Mucosa of gallbladder (tissue), 1 donor: ENCODE measurements around the gene XRRA1. TPM values are rescaled to one million over a fixed set of nuclear protein-coding genes. Genes with fewer than 3 reads are reported as not detected.
A peak's percentile ranks its signal among the peaks of the same experiment; 100 is the strongest.
"Not testable (repeated sequence)": the region's sequence is repeated elsewhere in the genome, so short reads cannot be mapped to it uniquely, and the experiment has no call there.

ENCODE experiments used
- DNase-seq: peaks from one replicate; pipeline ENCODE4 v3.0.0-alpha.2; 2020; ENCODE audit warnings: low spot score
- total RNA-seq: library from RNA; stranded (reverse); gene quantifications from one replicate; pipeline ENCODE4 v1.2.1, GENCODE V29; 2021
- donor health status: DM: no; HTN: no; CAD: no.

Gene XRRA1, protein sequence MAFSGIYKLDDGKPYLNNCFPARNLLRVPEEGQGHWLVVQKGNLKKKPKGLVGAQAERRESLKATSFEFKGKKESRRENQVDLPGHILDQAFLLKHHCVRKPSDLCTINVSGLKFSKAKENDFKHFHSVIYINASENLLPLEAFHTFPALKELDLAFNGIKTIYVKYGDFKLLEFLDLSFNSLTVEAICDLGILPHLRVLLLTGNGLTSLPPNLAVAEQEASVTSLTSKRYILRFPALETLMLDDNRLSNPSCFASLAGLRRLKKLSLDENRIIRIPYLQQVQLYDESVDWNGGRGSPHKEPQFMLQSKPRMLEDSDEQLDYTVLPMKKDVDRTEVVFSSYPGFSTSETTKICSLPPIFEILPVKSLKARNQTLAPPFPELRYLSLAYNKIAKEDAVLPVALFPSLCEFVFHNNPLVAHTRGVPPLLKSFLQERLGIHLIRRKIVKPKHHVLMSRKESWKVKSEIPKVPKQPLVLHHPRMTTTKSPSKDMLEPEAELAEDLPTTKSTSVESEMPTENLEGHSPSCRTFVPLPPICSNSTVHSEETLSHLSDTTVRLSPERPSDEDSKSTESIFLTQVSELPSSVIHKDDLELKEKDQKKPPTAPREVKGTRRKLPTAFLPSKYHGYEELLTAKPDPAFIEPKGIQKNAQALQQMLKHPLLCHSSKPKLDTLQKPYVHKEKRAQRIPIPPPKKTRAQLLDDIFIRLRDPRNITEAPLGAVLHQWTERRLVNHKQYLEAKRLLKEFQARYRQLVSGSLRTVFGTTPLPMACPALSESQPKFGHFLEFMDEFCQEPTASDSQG
- total RNA-seq, result 16.2 TPM

DNA sequence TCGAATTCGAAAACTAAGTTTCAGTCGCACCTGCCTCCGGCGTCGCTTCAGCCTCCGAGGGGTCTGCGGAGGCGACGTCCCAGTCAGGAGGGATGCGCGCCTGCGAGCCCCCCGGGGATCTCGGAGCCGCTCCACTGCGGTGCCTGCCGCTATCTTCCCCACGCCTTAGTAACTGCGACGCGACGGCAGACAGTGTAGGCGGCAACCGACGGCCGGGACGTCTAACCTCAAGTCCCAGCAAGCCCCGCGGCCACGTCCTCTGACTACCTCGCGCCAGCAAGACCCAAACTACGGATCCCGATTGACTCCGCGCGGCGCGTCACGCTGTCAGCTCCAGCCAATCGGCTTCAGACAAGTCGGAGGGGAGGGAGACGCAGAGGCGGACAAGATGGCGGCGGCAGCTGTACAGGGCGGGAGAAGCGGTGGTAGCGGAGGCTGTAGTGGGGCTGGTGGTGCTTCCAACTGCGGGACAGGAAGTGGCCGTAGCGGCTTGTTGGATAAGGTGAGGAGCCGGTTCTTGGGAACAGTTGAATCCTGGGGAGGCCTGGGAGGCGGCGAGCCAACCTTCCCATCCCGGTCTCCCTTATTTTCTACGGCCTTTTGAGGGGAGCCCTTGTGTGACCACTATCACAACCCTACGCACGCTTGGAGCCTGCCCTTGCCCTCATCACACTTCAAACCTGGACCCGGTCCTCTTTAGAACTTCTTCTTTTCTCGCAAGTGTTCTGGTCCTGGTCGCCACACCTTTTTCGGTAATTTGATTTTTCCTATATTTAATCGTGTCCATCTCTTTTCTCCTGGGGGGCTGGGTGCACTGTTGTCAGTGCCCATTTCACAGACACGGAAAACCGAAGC, at the start of gene XRRA1, which contains the start of gene SPCS2:
TSS of gene XRRA1 (minus strand) at position 194 of the 855 bp plus-strand sequence. CDS start 8,213 bp downstream, outside the sequence.
TSS of gene SPCS2 (plus strand) at position 369 of the 855 bp plus-strand sequence. CDS start at position 389, 20 bp downstream.
- DNase-seq, result peak; percentile 99

DNA sequence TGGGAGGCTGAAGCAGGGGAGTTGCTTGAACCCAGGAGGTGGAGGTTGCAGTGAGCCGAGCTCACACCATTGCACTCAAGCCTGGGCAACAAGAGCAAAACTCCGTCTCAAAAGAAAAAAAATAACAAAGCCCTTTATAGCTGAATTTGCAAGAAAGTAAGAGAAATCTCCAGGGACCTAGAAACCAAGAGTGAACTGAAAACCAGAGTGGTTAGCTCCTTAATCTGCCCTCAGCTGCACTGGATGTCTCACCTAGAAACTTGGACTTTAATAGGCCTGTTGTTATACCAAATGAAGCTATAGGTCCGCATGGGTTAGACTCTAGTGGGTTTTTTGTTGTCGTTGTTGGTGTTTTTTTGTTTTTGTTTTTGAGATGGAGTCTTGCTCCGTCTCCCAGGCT, 44.0 kb upstream of the XRRA1 start:
- DNase-seq, result no peak

DNA sequence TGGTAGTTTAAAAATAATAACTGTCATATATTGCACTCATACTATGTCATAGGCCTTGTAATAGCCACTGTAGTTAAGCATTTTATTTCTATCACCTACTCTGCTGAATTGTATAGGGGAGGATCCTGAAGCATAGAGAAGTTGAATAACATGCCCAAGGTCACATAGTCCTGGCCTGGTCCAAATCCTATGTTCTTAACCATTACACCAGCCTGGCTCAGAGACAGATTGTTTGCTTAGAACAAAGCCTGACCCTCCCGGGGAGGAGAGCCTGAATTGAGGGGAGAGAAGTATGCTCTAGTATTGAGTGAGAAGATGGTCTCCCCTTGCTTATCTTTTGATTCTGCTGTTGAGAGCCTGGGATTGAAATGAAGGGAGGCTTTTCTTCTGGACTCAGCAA, 42.0 kb upstream of the XRRA1 start:
- DNase-seq, result no peak

DNA sequence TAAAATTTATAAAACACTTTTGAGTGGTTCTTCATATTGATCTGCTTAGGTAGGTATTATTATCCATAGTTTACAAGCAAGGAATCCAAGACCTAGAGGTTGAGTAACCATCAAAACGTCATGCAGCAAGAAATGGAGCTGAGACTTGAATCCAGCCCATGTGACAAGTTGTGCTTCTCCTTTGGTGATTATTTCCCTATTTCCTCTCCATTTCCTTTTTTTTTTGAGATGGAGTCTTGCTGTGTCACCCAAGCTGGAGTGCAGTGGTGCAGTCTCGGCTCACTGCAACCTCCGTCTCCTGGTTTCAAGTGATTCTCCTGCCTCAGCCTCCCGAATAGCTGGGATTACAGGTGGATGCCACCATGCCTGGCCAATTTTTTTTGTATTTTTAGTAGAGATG, 41.3 kb upstream of the XRRA1 start:
- DNase-seq, result not testable (repeated sequence)

DNA sequence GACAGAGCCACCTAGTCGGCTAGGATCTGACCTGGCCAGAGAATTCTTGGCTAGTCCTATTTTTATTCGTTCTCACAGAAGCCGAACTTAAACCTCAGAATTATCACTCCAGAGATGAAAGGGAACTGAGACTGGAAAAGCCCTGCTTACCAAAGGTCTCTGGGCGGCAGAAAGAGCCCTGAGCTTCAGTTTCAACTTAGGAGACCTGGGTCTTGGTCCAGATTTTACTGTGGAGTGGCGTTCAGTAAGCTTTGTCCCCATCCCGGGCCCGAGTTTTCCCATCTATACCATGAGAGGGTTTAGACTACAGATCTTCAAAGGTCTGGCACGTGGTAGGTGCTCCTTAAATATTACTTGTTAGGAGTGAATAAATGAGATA, 40.4 kb upstream of the XRRA1 start:
- DNase-seq, result no peak

DNA sequence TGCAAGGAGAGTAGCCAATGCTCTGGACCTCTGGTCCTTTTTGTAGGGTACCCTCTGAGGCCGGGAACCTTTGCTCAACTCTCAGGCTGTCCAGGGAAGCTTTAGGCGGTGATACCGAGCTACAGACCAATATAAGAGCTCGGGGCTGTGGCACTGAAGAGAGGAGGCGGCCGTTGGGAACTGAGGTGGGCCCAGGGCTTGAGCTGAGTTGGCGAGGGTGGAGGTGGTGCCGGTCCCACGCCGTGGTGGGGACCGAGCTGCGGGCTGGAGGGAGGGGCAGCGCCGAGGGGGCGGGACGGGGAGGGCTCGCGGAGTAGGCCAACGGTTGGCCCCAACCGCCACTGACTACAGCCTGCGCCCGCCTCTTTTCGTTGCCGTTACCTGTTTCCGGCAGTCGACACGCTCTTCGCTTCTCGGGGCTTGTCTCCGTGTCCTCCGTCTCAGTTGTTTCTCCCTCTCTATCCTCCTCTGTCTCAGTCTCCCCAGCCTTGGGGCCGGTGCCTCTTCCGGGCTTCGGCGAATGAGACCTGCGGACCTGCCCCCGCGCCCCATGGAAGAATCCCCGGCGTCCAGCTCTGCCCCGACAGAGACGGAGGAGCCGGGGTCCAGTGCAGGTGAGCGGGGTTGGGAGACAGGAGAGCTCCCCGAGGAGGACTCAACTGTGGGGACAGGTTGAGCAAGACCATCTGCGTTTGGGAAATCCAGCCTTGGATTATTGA, 39.8 kb upstream of the XRRA1 start, which contains the start of gene NEU3:
TSS of gene NEU3 (plus strand) at position 393 of the 719 bp plus-strand sequence. CDS start at position 521, 128 bp downstream.
- DNase-seq, result peak; percentile 76

DNA sequence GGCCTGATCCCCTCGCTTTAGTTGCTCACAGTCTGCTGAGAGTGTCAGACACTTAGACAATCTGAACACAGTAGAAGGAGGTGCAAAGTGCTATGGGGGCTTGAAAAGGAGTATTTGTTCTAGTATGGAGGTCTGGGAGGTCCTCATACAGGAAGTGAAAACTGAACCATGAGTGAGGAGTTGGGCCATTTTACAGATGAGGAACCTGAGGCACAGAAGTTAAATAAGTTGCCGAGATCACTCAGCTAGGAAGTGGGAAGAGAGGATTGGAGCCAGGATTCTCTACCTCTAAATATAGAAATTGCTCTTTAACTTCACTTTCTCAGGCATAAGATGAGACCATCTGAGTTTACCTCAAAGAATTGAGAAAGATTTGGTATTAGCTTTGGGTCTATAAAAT, 35.8 kb upstream of the XRRA1 start:
- no peak for DNase-seq

DNA sequence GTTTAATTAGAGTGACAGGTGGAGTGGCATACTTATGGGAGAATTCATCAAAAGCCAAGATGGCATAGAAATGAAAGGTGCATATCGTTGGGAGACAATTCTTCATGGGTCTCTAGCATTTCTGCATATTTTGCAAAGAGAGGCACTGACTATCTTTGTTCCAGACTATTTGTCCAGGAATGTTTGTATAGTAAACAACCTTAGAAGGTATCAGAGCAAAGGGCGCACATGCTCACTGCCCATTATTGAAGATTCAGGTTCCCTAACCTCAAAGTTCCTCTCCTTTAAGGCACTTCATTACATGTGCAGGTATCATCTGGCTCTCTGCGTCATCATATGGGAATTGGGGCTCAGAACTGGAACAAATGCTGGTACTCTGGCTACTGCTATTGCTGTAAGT, 35.2 kb upstream of the XRRA1 start:
- DNase-seq, result no peak

DNA sequence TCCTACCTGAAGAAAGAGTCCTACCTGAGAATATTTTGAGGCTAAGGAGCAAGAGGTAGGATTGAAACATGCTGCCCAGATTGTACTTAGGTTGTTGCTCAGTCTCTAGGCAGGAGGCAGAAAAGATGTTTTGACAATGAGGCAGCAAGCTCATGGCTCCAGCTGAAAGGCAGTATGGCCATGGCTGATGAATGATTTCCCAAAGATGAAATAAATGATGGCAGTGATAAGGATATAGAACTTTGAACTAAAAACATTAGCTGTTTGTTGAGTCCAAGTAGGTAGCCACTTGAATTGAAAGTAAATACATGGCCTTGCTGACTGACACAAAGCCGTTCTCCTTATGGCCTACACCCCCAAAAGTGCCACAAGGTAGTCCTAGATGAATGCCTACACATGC, 33.0 kb upstream of the XRRA1 start:
- no peak for DNase-seq

DNA sequence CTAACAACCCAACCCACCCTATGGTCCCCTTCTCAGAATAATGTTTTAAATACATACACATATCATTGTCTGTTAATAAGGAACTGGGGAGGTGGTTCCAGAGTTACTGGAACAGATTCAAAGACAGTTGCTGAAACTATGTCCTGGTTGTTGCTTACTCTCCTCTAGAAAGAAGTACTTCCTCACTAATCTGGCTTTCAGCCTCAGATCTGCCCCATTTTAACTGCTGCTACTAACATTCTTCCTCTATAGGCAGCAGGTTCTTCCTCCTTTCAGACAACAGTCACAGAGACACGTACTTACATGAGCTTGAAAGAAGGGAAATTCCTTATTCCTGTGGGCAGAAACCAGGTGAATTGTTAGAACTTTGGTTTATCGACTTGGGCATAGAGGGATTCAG, 31.7 kb upstream of the XRRA1 start:
- no peak for DNase-seq

DNA sequence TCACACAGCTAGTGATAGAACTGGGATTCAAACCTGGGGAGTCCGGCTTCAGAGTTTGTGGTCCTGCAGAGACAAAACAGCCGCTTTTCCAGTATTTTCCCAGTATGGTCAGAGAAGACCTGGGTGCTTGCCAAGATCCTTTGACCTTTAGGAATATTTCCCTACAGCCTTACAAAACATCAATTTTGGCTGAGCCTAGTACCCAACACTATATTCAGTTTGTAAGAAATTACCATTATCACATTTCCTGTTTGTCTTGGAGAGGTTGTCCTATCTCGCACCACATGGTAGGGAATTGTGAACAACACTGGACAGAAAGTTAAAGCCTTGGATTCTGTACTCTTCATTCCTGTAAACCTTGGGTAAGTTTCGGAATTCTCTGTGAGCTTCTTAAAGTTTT, 29.1 kb upstream of the XRRA1 start:
- no peak for DNase-seq

DNA sequence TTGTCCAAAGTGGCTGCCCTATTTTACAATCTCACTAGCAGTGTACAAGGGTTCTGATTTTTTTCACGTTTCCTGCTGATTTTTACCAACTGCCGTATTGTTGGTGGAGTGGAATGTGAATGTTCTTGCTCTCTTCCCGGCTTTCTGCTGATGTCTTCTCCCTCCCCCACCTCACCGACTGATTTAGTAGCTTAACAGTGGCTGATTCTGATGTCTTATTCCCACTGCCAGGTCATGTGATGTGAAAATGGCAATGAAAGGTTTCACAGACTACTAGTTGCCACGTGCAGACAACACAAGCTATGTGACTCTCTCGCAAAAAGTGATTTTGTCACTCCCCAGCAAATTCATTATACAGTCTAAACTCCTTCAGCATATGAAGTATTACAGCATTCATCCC, 22.5 kb upstream of the XRRA1 start:
- no peak for DNase-seq

DNA sequence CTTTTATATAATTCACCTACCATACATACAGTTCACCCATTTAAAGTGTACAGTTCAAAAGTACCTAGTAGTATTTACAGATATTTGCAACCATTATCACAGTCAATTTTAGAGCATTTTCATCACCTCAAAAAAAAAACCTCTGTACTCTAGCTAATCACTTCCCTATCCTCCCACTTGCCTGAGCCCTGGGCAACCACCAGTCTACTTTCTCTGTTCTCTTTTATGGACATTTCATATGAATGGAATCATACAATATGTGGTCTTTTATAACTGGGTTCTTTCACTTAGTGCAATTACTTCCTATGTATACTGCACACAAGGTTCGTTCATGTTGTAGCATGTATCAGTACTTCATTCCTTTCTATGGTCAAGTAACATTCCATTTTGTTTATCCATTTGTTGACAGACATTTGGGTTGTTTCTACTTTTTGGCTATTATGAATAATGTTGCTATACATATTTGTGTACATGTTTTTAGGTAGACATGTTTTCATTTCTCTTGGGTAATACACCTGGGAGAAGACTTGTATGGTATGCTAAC, 22.0 kb upstream of the XRRA1 start:
- DNase-seq, result no peak

DNA sequence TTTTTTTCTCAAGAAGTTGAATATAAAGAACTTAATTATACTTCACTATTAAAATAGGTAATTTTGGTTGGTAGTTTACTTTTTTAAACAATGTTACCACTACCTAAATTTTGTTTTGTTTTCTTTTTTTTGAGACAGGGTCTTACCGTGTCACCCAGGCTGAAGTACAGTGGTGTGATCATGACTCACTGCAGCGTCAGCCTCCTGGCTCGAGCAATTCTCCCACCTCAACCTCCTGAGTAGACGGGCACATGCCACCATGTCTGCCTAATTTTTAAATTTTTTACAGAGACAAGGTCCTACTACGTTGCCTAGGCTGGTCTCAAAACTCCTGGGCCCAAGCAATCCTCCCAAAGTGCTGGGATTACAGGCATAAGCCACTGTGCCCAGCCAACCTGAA, 17.8 kb upstream of the XRRA1 start:
- DNase-seq, result no peak

DNA sequence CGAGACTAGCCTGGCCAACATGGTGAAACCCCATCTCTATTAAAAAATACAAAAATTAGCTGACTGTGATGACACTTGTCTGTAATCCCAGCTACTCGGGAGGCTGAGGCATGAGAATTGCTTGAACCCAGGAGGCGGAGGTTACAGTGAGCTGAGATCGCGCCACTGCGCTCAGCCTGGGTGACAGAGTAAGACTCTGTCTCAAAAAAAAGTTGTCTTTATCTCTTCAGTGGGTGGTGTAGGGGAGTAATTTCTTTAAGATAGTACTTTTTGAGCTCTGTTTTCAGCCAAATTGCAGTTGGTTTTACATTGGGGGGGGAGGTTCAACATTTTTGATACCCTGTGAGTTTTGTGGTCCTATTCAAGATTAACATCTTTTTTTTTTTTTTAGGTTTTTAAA, 11.2 kb upstream of the XRRA1 start:
- not testable (repeated sequence) for DNase-seq

DNA sequence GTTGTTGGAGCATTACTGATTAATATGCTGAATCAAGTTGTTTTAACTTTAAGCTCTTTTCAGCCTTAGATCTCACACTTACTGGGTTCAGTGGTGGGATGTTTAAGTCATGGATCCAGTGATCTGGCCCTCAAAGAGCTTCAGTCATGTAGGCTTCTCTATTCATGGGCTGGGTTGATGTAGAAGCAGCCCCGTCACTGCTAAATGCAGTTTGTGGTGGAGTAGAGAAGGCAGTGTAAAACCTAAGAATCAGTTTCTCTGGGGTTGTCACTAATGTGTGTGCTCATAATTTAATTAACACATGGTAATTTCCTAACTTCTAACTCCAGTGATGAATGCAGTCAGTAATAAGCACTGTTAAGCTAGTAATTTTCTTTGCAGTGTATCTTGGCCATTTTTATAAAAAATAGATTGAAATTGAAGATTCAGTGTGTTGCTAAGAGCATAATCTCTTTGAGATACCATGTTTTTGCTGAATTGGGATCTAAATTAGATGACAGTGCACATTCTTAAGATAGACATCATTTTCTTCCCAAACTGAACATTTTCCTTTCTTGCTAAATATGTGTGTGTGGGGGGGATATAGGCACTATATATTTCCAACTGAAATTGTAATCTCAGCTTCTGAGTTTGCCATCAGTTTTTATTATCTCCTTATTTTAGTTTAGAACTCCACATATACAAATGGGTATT, 9.2 kb upstream of the XRRA1 start:
- no peak for DNase-seq

DNA sequence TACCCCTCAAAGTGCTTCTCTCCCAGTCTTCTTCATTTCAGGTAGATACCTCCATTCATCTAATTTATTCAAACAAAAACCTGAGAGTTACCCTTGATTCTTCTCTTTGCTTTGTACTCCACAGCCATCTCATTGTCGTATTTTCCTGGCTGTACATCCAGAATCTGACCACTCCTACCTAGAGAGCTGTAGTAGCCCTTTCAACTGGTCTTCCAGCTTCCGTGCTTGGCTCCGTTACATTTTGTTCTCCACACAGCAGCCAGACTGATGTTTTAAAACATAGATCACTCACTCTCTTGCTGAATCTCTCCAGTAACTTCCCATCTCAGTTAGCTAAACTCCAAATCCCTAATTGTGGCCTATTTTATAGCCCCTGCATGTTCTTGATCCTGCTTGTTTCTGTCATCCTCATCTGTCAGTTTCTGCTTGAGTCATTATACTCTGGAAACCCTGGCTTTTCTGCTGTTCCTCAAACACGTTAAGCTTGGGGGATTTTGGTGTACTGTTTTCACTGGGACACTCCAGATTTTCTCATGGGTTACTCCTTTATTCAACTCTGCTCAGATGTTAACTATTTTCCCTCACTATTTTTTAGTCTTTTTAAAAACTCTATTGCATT, 7.6 kb upstream of the XRRA1 start:
- DNase-seq, result no peak

DNA sequence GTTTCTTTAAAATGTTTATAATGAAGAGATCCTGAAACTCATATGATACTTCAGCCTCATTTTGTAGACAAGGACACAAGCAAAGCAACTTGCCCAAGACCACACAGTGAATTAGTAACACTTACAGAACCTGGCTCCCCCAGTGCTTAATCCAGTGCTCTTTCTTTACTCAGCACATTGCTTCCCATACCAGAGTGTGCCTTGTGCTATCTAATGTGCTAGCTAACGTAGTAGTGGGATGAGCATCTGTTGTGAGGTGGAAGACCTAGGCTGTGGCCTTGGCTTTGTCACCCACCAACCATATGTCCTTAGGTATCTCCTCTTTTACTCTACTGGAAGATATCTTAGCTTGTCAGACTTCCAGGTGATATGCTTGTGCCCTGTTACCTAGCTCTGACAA, 5.3 kb upstream of the XRRA1 start:
- DNase-seq, result no peak

DNA sequence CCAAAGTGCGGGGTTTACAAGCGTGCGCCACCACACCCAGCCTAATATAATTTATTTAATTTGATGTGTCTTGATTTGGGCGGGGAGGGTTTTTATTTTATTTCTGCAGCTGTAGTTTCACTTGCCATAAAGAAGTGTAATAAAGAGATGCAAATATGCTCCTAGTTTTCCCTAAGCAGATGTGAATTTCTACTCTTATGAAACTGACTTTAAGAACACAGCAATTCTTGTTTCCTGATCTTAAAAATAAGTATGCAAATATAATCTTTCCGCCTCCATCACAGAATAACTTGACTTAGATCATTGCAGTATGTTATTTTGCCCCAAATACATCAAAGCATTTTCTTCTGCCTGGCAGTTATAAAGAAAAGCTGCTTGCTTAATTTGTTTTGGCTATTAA, 4.6 kb upstream of the XRRA1 start:
- no peak for DNase-seq

DNA sequence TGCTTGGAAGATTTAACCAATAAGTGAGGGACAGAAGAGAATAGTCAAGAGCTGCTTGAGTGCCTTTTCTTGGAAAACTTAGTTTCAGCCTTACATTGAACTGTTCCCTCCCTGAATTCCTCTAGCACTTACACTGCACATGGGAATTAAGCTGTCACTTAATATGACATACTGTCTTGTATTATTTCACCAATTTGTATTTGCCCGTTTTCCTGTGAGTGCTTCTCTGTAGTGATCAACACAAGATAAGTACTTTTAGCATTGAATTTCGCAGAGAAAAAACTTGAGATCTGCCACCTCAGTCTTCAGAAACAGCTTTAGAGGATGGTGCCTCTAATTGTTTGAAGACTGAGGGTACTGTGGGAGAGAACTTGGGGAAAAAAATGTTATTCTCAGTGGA, 3.9 kb upstream of the XRRA1 start:
- DNase-seq, result no peak
